ENCODE measurements around the gene IER5L. TPM values are rescaled to one million over a fixed set of nuclear protein-coding genes. Genes with fewer than 3 reads are reported as not detected.

IER5L gene
- polyA plus RNA-seq, 1 of the 3 experiments (the other 2 are of a cell fraction): 16.2 TPM

GRCh38 chr9:129201866-129202265 is 23.8 kb upstream of the IER5L start:
- Histone ChIP-seq H3K79me2 (ENCODE audit: insufficient read depth) (no peaks in the 10 kb centered on the region), H3K27ac (ENCODE audit: low read depth in 2 of 2, low read length in 1 of 2) (no peak overlapping the region), H3F3A (replicated peaks; ENCODE audit: insufficient read depth) (peaks cover 3% of the 10 kb centered on the region), H3K27me3 (ENCODE audit: insufficient read depth) (no peaks in the 10 kb centered on the region), H2AFZ (ENCODE audit: low read depth) (no peak overlapping the region), H3K4me1 (ENCODE audit: control insufficient read depth in 1 of 2, insufficient read depth in 2 of 2, low read depth in 1 of 2, low read length in 1 of 2) (peaks cover 0 to 17% of the 10 kb centered on the region in 2 experiments; a peak in 1 of 4 replicates), H3K9me2 (no peaks in the 10 kb centered on the region), H3K9ac (no peak overlapping the region), H3K4me2 (no peak overlapping the region), H3K36me3 (replicated peaks in 1 of 2; ENCODE audit: control insufficient read depth in 1 of 2, insufficient read depth in 2 of 2, low read length in 1 of 2) (no peaks in the 10 kb centered on the region), H3K4me3 (ENCODE audit: low read depth in 2 of 2, low read length in 1 of 2) (no peak overlapping the region), H4K20me1 (ENCODE audit: insufficient read depth) (no peaks in the 10 kb centered on the region), H3K9me3 (no peaks in the 10 kb centered on the region)
- POLR2A ChIA-PET: interaction anchor here (0.7 to 1.3 kb wide), 2 partner anchors 24 to 27 kb away, joined by 5 read pairs; partner anchors contain the start of gene IER5L
- no peak for DNase-seq
- CTCF ChIA-PET: interaction anchor here (0.7 kb wide), 1 partner anchor 76 kb away, joined by 3 read pairs; no protein-coding TSS in a partner anchor
- WGBS (ENCODE audit: low lambda C conversion rate): 77% methylated on average over 9 of the region's 9 CpGs
- TF ChIP-seq SIN3A (IDR thresholded peaks at IDR 0.05; ENCODE audit: borderline replicate concordance, low read depth, low read length) (no peak), ELF1 (IDR thresholded peaks at IDR 0.05) (no peak), PBX3 (IDR thresholded peaks at IDR 0.05) (no peak), RXRA (IDR thresholded peaks at IDR 0.05; ENCODE audit: borderline replicate concordance, low read depth) (no peak), ZBTB33 (IDR thresholded peaks at IDR 0.05; ENCODE audit: borderline replicate concordance, low read depth) (no peak), CHD2 (IDR thresholded peaks at IDR 0.05; ENCODE audit: low read length, partially characterized antibody) (no peak), USF2 (IDR thresholded peaks at IDR 0.05; ENCODE audit: borderline replicate concordance, low read depth, low read length) (no peak), POLR2AphosphoS5 (IDR thresholded peaks at IDR 0.05; ENCODE audit: low read depth, low read length) (no peak), TEAD4 (IDR thresholded peaks at IDR 0.05; ENCODE audit: borderline replicate concordance, insufficient read depth) (no peak), GATA2 (CRISPR knock-in tag; IDR thresholded peaks at IDR 0.05) (no peak)
- TF ChIP-seq, protein P1, sequence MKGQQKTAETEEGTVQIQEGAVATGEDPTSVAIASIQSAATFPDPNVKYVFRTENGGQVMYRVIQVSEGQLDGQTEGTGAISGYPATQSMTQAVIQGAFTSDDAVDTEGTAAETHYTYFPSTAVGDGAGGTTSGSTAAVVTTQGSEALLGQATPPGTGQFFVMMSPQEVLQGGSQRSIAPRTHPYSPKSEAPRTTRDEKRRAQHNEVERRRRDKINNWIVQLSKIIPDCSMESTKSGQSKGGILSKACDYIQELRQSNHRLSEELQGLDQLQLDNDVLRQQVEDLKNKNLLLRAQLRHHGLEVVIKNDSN (IDR thresholded peaks at IDR 0.05; ENCODE audit: borderline replicate concordance, low read depth): no peak

DNA sequence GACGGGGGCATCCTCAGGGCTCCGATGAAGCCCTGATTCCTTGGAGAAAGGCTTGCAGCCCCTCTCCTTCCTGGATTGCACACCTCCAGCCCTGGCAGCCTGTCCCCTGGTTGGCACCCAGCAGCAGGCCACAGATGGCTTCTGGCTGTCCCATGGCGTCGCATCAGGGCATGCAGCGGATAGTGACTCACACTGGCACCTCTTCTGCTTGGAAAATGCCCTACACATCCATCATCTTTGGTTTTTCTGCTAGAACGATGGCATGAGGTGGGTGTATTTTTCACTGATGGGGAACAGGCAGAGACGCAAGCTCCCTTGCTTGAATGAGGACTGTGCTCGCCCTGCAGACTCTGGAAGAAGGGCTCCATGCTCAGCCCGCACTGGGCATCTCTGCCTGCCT is 23.2 kb upstream of the IER5L start:
- Histone ChIP-seq H3F3A (replicated peaks; ENCODE audit: insufficient read depth) (peaks cover 3% of the 10 kb centered on the region), H3K4me3 (ENCODE audit: low read depth in 2 of 2, low read length in 1 of 2) (no peak overlapping the region), H2AFZ (ENCODE audit: low read depth) (no peak overlapping the region), H3K9me2 (no peaks in the 10 kb centered on the region), H3K9me3 (no peaks in the 10 kb centered on the region), H3K27ac (ENCODE audit: low read depth in 2 of 2, low read length in 1 of 2) (no peak overlapping the region), H3K79me2 (ENCODE audit: insufficient read depth) (no peaks in the 10 kb centered on the region), H3K4me1 (ENCODE audit: control insufficient read depth in 1 of 2, insufficient read depth in 2 of 2, low read depth in 1 of 2, low read length in 1 of 2) (peaks cover 0 to 17% of the 10 kb centered on the region in 2 experiments; a peak in 1 of 4 replicates), H4K20me1 (ENCODE audit: insufficient read depth) (no peaks in the 10 kb centered on the region), H3K27me3 (ENCODE audit: insufficient read depth) (no peaks in the 10 kb centered on the region), H3K36me3 (replicated peaks in 1 of 2; ENCODE audit: control insufficient read depth in 1 of 2, insufficient read depth in 2 of 2, low read length in 1 of 2) (no peaks in the 10 kb centered on the region), H3K4me2 (no peak overlapping the region), H3K9ac (no peak overlapping the region)
- ChIA-PET CTCF (interaction anchor here (0.7 kb wide), 1 partner anchor 76 kb away, joined by 3 read pairs; no protein-coding TSS in a partner anchor), POLR2A (interaction anchor here (1.3 kb wide), 1 partner anchor 23 kb away, joined by 5 read pairs; the partner anchor contains the start of gene IER5L)
- no peak for DNase-seq
- no peak for TF ChIP-seq RFX5 (IDR thresholded peaks at IDR 0.05; ENCODE audit: low read length)
- TF ChIP-seq PBX3 (IDR thresholded peaks at IDR 0.05): no peak
- no peak for TF ChIP-seq FOXJ3 (CRISPR knock-in tag; IDR thresholded peaks at IDR 0.05)
- TF ChIP-seq GATA2 (CRISPR knock-in tag; IDR thresholded peaks at IDR 0.05): no peak
- no peak for TF ChIP-seq SMC3 (IDR thresholded peaks at IDR 0.05; ENCODE audit: low read depth, low read length)
- TF ChIP-seq YY1 (IDR thresholded peaks at IDR 0.05; ENCODE audit: low read depth): no peak
- no peak for TF ChIP-seq SIN3A (IDR thresholded peaks at IDR 0.05; ENCODE audit: borderline replicate concordance, low read depth, low read length)
- TF ChIP-seq FOXM1 (IDR thresholded peaks at IDR 0.05; ENCODE audit: low read depth): no peak
- TF ChIP-seq JUND (IDR thresholded peaks at IDR 0.05): no peak
- no peak for TF ChIP-seq NFIC (IDR thresholded peaks at IDR 0.05; ENCODE audit: borderline replicate concordance)
- no peak for TF ChIP-seq CTCF (IDR thresholded peaks at IDR 0.05)
- WGBS (ENCODE audit: low lambda C conversion rate): 77% methylated on average over 6 of the region's 9 CpGs

Measured in SK-N-SH (cell line).